ENCODE results near the gene MGMT.

DNA sequence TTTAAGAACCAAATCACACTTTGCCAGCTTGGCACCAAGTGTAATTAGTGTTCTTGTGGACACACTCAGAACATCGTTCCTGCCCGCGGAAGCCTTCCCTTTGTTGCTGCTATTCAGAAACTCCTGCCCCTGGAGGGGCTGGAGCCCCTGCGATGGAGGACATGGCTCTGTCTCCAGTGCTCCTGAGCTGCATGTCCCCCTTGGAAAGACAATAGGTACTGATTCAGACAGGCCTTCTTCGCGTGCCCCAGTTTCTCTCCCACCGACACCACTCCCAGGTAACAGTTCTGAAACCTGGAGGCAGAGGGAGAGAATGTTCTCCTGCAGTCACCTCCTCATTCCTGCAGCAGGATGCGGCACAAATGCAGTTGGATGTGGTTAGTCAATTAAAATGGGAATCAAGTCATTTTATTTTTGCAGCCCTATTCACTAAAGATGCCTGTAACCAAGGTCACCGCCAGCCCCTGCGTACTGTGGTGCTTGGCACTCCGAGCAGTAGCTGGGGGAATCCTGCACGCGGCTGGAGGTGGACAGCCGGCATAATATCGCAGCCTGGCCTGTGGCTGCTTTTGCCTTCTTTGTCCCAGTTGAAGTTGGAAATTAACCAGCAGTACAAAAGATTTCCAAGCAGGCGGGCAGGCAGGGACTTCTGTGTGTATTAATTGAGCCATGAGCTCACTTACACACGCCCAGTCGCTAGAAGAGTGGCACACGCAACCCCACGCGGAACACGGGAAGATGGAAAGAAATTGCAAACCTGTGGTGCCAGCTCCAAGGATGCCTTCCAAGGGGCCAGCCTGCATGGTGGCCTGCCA lies 291.4 kb downstream of the MGMT start:
- no peak for TF ChIP-seq EZH2 (IDR thresholded peaks at IDR 0.05)
- TF ChIP-seq, protein P1, sequence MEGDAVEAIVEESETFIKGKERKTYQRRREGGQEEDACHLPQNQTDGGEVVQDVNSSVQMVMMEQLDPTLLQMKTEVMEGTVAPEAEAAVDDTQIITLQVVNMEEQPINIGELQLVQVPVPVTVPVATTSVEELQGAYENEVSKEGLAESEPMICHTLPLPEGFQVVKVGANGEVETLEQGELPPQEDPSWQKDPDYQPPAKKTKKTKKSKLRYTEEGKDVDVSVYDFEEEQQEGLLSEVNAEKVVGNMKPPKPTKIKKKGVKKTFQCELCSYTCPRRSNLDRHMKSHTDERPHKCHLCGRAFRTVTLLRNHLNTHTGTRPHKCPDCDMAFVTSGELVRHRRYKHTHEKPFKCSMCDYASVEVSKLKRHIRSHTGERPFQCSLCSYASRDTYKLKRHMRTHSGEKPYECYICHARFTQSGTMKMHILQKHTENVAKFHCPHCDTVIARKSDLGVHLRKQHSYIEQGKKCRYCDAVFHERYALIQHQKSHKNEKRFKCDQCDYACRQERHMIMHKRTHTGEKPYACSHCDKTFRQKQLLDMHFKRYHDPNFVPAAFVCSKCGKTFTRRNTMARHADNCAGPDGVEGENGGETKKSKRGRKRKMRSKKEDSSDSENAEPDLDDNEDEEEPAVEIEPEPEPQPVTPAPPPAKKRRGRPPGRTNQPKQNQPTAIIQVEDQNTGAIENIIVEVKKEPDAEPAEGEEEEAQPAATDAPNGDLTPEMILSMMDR (IDR thresholded peaks at IDR 0.05 in 2 of 3, conservative IDR thresholded peaks at IDR 0.05 in 1 of 3; ENCODE audit: borderline replicate concordance in 1 of 3, insufficient read depth in 1 of 3, low read depth in 2 of 3, low read length in 2 of 3), result no peak
- TF ChIP-seq TCF7L2 (IDR thresholded peaks at IDR 0.05; ENCODE audit: borderline replicate concordance, extremely low read depth, insufficient read depth, insufficient read length), result no peak
- TF ChIP-seq POLR2A (IDR thresholded peaks at IDR 0.05; ENCODE audit: borderline replicate concordance, extremely low read depth, insufficient read depth, insufficient read length), result no peak
- TF ChIP-seq, protein P2, sequence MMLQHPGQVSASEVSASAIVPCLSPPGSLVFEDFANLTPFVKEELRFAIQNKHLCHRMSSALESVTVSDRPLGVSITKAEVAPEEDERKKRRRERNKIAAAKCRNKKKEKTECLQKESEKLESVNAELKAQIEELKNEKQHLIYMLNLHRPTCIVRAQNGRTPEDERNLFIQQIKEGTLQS (IDR thresholded peaks at IDR 0.05), result no peak
- TF ChIP-seq, protein P3, sequence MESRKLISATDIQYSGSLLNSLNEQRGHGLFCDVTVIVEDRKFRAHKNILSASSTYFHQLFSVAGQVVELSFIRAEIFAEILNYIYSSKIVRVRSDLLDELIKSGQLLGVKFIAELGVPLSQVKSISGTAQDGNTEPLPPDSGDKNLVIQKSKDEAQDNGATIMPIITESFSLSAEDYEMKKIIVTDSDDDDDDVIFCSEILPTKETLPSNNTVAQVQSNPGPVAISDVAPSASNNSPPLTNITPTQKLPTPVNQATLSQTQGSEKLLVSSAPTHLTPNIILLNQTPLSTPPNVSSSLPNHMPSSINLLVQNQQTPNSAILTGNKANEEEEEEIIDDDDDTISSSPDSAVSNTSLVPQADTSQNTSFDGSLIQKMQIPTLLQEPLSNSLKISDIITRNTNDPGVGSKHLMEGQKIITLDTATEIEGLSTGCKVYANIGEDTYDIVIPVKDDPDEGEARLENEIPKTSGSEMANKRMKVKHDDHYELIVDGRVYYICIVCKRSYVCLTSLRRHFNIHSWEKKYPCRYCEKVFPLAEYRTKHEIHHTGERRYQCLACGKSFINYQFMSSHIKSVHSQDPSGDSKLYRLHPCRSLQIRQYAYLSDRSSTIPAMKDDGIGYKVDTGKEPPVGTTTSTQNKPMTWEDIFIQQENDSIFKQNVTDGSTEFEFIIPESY (IDR thresholded peaks at IDR 0.05; ENCODE audit: extremely low read depth, insufficient replicate concordance, low read length), result no peak
- no peak for TF ChIP-seq CEBPB (IDR thresholded peaks at IDR 0.05; ENCODE audit: low read depth)
- TF ChIP-seq, protein P4, sequence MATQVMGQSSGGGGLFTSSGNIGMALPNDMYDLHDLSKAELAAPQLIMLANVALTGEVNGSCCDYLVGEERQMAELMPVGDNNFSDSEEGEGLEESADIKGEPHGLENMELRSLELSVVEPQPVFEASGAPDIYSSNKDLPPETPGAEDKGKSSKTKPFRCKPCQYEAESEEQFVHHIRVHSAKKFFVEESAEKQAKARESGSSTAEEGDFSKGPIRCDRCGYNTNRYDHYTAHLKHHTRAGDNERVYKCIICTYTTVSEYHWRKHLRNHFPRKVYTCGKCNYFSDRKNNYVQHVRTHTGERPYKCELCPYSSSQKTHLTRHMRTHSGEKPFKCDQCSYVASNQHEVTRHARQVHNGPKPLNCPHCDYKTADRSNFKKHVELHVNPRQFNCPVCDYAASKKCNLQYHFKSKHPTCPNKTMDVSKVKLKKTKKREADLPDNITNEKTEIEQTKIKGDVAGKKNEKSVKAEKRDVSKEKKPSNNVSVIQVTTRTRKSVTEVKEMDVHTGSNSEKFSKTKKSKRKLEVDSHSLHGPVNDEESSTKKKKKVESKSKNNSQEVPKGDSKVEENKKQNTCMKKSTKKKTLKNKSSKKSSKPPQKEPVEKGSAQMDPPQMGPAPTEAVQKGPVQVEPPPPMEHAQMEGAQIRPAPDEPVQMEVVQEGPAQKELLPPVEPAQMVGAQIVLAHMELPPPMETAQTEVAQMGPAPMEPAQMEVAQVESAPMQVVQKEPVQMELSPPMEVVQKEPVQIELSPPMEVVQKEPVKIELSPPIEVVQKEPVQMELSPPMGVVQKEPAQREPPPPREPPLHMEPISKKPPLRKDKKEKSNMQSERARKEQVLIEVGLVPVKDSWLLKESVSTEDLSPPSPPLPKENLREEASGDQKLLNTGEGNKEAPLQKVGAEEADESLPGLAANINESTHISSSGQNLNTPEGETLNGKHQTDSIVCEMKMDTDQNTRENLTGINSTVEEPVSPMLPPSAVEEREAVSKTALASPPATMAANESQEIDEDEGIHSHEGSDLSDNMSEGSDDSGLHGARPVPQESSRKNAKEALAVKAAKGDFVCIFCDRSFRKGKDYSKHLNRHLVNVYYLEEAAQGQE (IDR thresholded peaks at IDR 0.05; ENCODE audit: low read depth), result no peak
- no peak for TF ChIP-seq ZNF274 (IDR thresholded peaks at IDR 0.05; ENCODE audit: low read depth, low read length)
- no peak for TF ChIP-seq CBX3 (IDR thresholded peaks at IDR 0.05; ENCODE audit: low read depth)
- no peak for TF ChIP-seq POLR2AphosphoS5 (IDR thresholded peaks at IDR 0.05; ENCODE audit: low read depth, low read length)
- no peak for TF ChIP-seq EZH2phosphoT487 (IDR thresholded peaks at IDR 0.05; ENCODE audit: borderline replicate concordance)
